ENCODE data around the gene AGFG2. TPM values are rescaled to one million over a fixed set of nuclear protein-coding genes. Genes with fewer than 3 reads are reported as not detected.
A peak's percentile ranks its signal among the peaks of the same experiment; 100 is the strongest.

The AGFG2 gene
- total RNA-seq, 1 donor from 2014 or later = 10.3 TPM

GRCh38 chr7:100567031-100567730, 28.2 kb downstream of the AGFG2 start:
- Mint-ChIP-seq H3K9me3 (ENCODE audit: low read depth) (no peaks in the 10 kb centered on the region), H3K4me1 (ENCODE audit: low read depth) (peaks cover 19% of the 10 kb centered on the region), H3K36me3 (ENCODE audit: insufficient read depth) (peaks cover 5% of the 10 kb centered on the region), H3K4me3 (ENCODE audit: low read depth) (no peak overlapping the region), H3K27ac (no peak overlapping the region), H3K27me3 (no peaks in the 10 kb centered on the region)
- DNase-seq (ENCODE audit: low spot score, unreplicated experiment) = no peak
- no peak for TF ChIP-seq CTCF (IDR thresholded peaks at IDR 0.05; ENCODE audit: unreplicated experiment)

- DNase-seq (ENCODE audit: low spot score, unreplicated experiment) = no peak
- Mint-ChIP-seq H3K27ac (no peak overlapping the region), H3K4me1 (ENCODE audit: low read depth) (peaks cover 19% of the 10 kb centered on the region), H3K9me3 (ENCODE audit: low read depth) (no peaks in the 10 kb centered on the region), H3K27me3 (no peaks in the 10 kb centered on the region), H3K36me3 (ENCODE audit: insufficient read depth) (peaks cover 5% of the 10 kb centered on the region), H3K4me3 (ENCODE audit: low read depth) (no peak overlapping the region)
- no peak for TF ChIP-seq CTCF (IDR thresholded peaks at IDR 0.05; ENCODE audit: unreplicated experiment)
Measured at GRCh38 chr7:100567751-100568175, 28.8 kb downstream of the AGFG2 start.

DNA sequence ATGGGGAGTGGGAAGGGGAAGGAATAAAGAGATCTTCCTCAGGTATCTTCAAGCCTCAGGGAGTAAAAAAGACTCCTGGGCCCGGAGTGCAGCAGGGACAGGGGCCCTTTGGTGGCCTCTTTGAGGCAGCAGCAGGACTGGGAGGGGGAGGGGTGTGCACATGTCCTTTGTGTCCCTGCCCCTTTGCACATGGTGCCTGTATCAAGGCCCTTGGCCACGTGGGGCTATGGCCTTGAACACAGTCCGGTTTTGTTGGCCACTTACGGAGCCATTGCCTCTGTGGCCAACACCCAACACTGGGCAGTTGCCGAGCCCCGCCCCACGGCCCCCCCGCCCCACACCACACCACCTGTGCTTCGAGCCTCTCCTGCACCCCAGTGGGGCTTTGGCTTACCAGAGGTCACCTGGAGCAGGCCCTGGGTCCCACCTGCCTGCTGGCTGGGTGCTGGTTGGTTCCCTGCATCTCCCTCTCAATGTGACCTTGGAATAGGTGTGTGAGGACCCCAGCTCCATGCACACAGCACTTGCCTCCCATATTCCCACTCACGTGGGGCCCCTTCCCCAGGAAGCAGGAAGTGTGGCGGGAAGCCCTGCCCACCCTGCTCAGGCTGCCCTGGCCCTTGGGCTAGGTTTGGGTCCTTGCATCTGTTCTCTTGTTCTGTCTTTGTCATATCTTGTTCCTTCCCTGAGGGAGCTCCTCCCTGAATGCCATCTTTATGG, 29.3 kb downstream of the AGFG2 start:
- peaks cover 19% of the 10 kb centered on the region for H3K4me1 Mint-ChIP-seq (ENCODE audit: low read depth)
- H3K27ac Mint-ChIP-seq = no peak overlapping the region
- no peak for DNase-seq (ENCODE audit: low spot score, unreplicated experiment)
- no peaks in the 10 kb centered on the region for H3K9me3 Mint-ChIP-seq (ENCODE audit: low read depth)
- peaks cover 4% of the 10 kb centered on the region for H3K36me3 Mint-ChIP-seq (ENCODE audit: insufficient read depth)
- TF ChIP-seq CTCF (IDR thresholded peaks at IDR 0.05; ENCODE audit: unreplicated experiment) = no peak
- H3K27me3 Mint-ChIP-seq = no peaks in the 10 kb centered on the region
- no peak overlapping the region for H3K4me3 Mint-ChIP-seq (ENCODE audit: low read depth)

DNA sequence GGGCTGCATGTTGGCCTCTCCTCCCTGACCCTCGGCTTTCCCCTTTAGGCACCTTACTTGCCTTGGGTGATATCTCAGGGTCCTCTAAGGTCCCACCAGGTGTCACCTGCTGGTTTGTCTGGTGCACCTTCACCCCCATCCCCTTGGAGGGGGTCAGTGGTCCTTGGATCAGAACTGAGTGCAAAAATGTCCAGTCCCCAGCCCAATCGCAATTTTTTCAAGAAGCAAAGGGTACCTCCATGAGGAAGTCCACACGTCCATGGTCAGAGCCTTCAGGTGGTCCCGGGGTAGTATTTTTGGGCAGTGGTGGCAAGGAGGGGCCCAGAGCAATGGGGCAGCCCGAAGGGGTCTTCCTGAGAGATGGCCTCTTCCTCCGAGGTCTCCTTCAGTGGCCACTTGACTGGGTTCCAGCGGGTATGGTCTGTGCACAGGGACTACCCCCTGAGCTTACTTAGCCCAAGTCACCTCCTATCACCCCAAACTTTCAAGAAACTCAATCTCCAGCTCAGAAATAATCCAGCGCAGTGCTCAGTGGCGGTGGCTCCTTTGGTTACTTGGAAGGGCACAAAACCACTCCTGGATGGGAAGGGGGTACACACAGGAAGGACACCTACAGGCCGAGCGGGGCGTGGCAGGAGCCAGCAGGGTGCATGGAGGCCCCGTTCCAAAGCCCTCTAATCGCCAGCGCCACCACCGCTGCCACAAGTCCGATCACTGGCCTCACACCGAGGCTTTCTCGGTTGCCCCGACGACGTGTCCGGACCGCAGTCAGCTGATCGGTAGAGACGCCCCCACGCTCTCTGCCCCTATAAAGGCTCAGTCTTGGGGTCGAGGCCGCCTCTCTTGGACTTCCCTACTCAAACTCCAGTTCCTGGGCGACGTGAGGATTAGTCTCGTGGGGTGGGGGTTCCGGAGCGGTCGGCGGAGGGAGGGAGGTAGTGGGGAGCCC, 30.2 kb downstream of the AGFG2 start:
- TF ChIP-seq CTCF (IDR thresholded peaks at IDR 0.05; ENCODE audit: unreplicated experiment) = peak; percentile 54
- DNase-seq (ENCODE audit: low spot score, unreplicated experiment) = peak; percentile 52
- H3K36me3 Mint-ChIP-seq (ENCODE audit: insufficient read depth) = peaks cover 1% of the 10 kb centered on the region
- H3K9me3 Mint-ChIP-seq (ENCODE audit: low read depth) = no peaks in the 10 kb centered on the region
- H3K27me3 Mint-ChIP-seq = no peaks in the 10 kb centered on the region
- H3K4me1 Mint-ChIP-seq (ENCODE audit: low read depth) = peaks cover 19% of the 10 kb centered on the region
- peak overlapping the region; percentile 53 for H3K4me3 Mint-ChIP-seq (ENCODE audit: low read depth)
- no peak overlapping the region for H3K27ac Mint-ChIP-seq

Data from progenitor cell of endocrine pancreas (in vitro differentiated cells).